GM18517 (cell line): ENCODE data around the gene LIN7B.

Experiments used
- ATAC-seq: cut with Tn5 transposase; IDR thresholded peaks from one replicate; pipeline ENCODE4 v1.9.1; 2021; ENCODE audit warnings: mild to moderate bottlenecking, moderate library complexity; ENCODE audit not compliant: unreplicated experiment

LIN7B gene

DNA sequence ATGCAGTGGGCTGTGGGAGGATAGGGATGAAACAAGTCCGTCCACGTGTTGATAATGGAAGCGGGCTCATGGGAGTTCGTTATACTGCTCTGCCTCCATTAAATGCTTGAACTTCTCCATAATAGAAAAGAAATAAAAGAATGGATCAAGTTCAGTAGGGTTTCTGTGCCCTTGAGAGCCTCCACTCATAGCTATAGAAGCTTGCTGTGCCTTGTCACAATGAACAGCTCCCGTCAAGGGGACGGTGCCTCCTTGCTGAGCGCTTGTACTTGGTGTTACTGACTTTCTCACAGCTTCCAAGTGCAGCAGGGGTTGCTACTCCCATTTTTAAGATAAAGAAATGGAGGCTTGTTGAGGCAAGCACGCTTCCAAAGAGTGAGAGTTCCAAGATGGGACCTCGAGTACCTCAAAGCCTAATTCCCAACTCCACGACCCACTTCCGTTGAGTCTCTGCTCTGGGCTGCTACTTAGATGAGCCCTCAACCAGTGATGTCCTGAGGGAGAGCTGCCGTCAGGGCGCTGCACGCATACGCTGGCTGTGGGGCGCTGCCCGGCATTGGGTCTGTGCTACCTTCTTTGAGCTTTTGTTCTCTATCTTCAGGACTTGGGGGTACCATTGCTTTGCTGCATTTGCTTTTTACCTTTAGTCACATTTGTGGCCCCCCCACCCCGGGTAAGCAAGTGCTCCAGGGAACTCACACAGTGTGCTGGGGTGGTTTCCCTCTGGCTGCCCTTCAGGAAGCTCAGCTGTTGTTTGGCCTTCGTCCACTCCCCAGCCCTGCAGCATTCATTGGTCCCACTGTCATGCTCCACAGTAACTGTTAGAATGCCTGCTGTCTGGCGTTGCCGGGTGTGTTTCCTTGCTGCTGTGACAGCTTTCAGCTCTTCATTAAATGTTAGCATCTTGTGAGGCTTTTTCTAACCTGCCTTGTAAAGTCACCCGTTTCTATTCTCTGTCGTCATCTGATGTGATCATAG is 19.4 kb upstream of the LIN7B start:
- ATAC-seq, result no peak

DNA sequence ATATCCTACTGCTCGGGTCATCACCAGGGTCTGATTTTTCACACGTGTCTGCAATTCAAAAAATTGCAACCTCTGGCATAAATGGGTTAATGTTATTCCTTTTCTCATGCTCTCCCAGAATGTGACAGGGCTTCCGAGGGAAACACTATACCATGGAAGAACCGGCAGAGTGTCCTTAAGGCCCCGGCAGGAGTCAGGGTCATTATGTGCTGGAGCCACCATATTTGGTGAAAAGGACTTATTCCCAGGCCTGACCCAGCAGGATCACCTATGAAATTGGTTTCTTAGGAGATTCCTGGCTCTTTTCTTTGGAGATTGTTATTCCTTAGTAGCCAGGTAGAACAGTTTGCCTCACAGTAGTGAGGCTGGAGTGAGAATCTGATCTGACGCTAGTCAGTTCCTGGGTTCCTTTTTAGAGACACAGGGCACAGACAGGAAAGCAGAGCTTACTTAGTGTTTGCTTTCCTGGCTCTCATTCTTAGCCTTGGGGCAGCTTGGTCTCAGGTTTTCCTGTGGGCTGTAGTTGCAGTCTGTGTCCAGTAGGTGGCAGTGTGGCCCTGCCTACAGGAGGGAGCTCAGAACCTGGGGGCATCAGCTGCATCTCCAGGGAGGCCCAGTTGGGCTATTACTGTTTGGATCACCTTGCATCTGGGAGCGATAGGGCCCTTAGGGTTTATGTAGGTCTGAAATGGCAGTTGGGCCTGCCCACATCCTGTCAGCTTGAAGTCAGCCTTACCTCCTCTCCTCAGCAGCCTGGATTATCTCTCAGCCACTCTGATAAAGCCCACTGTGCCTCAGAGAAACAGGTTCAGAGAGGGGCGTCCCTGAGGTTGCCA is 16.5 kb upstream of the LIN7B start:
- no peak for ATAC-seq

DNA sequence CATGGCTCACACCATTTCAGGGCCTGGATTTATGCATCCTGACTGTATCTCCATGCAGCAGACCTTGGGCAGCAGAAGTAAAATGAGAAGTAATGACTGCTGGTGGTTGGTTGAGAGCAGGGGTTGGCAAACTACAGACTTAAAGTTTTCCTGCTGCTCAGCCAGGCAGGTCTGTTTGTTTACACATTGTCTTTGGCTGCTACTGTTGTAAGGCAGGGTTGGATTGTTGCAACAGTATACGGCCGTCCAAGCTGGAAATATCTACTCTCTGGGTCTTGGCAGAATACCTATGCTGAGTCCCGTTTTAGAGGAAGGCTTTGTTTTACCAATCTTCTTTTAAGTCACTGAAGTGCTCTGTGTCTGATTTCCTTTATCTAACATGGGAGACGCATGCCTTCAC is 15.4 kb upstream of the LIN7B start:
- no peak for ATAC-seq

DNA sequence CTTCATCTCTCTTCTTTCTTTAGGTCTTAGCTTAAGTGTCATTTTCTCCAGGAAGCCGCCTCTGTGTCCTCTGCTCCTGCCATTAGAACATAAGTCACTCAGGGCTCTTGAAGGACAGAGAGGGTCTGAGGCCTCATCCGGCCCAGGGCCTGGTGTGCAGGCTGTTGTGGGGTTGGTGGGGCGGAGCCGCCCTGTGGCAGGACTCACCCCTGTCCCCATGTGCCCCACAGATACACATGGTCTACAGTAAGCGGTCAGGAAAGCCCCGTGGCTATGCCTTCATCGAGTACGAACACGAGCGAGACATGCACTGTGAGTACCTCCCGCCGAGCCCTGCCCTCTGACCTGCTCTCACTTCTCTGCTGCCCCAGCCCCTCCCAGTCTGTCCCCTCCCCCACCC is 13.0 kb upstream of the LIN7B start:
- no peak for ATAC-seq

DNA sequence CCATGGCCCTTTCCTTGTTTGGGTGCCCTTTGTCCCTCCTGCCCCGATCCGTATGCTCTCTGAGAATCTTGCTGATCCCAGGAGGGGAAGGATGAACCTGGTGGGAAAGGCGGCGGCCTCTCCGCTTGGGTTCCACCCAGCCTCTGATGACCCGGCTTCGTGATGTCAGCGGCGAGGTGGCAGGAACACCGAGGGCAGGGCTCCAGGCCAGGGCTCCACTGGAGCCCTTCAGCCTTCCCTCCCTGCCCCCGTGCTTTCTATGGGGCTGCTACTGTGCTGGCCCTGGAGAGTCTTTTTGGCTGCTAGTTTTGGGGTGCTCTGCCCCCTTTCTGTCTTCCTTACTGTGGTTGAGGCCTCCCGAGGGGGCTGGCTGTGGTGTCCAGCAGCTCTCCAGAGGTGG is 11.9 kb upstream of the LIN7B start:
- no peak for ATAC-seq

DNA sequence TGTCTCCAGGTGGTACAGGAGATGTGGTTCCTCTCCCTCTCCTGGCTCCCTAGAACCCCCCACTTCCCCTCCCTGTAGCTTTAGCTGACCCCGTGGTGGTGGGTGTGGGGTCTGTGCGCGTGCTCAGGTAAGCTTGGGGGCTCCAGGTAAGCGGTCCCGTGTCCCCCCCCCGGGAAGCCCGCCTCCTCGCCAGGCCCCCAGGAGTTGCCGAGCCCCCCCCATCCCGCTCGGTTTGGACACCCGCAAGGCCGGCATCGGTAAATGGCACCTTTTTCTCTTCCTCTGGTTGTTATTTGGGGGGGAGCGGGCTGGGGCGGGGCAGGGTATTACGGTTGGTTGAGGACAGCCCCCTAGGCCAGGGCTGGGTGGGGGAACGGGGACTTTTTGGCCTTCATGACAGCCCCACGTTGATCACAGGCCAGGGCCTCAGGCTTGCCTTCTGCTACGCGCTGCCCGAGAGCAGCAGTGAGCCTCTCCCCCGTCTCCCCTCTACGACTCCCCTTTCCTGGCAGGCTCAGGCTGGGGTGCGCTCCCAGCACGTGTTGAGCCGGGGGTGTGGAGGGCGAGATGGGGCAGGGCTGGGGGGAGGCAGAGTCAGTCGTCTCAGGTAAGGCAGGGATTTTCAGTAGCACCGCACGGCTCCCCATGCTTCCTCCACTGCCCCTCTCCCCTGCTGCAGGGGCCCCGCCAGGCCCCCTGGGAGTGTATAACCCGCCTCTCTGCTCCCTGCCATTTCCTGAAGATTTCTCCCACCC is 10.7 kb upstream of the LIN7B start:
- no peak for ATAC-seq

DNA sequence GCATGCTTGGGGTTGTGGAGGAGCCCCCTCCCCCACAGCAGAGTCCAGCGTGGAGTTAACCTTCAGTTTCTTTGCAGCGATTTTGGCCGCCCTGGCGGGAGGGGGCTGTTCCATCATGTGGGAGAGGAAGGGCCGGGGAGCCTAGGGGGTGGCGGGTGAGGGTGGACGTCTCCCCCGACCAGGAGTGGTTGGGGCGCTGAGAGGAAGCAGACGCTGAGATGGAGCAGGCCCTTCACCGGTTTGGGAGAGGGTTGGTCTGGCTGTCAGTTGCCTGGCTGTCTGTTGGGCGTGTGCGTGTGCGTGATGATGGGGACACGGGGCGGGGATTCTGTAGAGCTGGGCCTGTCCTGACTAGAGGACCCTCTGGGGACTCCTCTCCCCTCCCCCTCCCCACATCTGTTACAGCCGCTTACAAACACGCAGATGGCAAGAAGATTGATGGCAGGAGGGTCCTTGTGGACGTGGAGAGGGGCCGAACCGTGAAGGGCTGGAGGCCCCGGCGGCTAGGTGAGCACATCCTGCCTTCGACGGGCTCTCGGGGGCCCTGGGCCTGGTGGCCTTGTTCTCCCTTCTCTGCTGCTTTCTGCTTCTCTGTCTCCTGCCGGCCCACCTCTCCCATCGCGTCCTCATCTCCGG is 9.8 kb upstream of the LIN7B start:
- ATAC-seq, result no peak

DNA sequence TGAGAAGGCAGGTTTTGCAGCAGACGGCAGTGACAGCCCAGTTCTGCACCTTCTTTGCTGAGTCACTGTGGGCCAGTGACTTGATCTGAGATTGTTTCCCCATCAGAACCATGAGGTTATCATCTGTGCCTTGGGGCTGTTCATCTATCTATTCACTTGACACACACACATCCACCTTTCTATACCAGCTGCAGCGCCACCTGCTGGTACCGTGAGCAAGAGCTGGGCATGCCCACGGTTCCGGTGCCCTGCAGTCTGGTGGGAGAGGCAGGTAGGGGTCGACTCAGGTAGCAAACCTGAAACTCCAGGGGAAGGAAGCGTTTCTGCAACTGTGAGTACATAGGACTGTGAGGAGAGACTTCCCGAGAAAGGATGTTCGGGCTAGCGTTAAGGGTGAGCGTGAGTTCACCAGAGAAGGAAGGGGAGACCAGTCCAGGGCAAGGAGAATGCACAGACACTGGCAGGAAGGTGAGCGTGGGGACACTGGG is 7.5 kb upstream of the LIN7B start:
- ATAC-seq, result no peak

DNA sequence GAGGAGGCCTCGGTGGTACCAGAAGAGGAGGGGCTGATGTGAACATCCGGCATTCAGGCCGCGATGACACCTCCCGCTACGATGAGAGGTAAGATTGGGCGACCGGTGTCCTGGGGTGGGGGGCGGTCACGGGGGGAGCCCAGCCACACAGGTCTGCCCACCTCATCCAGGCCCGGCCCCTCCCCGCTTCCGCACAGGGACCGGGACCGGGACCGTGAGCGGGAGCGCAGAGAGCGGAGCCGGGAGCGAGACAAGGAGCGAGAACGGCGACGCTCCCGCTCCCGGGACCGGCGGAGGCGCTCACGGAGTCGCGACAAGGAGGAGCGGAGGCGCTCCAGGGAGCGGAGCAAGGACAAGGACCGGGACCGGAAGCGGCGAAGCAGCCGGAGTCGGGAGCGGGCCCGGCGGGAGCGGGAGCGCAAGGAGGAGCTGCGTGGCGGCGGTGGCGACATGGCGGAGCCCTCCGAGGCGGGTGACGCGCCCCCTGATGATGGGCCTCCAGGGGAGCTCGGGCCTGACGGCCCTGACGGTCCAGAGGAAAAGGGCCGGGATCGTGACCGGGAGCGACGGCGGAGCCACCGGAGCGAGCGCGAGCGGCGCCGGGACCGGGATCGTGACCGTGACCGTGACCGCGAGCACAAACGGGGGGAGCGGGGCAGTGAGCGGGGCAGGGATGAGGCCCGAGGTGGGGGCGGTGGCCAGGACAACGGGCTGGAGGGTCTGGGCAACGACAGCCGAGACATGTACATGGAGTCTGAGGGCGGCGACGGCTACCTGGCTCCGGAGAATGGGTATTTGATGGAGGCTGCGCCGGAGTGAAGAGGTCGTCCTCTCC is 6.3 kb upstream of the LIN7B start:
- no peak for ATAC-seq

DNA sequence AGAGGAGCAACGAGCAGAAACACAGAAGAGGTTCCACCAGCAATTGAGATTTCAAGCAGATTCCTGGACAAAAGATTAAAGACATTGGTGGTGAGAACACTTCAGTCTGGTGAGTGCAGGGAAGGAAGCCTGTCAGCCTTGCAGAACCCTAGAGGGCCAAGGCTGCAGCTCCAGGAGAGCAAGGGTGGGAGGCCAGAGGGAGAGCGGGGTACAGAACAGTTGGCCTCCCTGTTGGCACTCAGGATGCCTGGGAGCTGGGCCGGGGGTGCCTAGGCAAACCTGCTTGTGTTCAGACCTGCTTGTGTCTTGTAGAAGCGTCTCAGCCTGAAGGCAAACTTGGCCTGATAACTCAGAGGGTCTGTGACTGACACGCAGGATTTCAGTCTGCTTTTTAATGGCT is 5.1 kb upstream of the LIN7B start:
- no peak for ATAC-seq

DNA sequence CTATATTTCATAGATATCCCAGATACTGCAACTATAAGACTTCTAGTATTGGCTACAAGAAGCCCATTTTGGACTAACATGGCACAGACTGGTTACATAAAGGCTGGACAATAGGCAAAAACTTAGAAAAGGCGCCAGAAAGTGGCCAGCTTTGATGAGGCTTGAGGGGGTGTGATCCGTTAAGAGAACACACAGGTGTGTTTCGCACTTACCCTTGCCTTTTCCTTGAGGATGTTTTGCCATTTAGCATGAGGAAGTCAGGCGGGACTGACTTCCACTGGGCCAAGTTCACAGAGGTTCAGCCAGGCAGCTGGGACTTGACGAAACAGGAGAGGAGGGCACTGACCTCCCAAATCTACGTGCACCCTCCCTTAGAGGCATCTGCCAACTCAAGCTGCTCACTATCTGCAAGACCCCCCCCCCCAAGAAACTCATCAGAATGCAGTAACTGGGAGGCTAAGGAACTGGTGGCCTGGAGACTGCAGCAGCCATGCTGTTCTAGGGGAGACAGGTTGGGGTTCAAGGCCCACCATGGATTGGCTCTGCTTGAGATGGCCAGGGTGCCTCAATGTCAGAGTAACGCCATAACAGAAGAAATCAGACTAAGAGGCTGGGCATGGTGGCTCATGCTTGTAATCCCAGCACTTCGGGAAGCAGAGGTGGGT is 4.5 kb upstream of the LIN7B start:
- ATAC-seq, result no peak

DNA sequence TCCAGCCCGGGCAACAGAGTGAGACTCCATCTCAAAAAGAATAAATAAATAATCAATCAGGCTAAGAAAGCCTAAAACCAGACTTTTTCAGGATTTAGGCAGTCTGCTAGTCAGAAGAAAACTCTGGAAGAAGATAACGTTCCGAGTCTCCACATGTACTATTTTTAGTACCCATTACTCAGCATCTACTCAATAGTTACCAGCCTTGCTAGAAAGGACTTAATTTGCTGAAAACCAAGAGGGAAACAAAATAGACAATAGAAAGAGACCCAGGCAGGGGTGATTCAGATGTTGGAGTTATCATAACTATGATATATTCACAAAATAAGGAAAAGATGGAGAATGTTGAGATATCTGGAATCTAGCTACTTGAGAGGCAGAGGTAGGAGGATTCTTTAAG is 3.6 kb upstream of the LIN7B start:
- ATAC-seq, result no peak

DNA sequence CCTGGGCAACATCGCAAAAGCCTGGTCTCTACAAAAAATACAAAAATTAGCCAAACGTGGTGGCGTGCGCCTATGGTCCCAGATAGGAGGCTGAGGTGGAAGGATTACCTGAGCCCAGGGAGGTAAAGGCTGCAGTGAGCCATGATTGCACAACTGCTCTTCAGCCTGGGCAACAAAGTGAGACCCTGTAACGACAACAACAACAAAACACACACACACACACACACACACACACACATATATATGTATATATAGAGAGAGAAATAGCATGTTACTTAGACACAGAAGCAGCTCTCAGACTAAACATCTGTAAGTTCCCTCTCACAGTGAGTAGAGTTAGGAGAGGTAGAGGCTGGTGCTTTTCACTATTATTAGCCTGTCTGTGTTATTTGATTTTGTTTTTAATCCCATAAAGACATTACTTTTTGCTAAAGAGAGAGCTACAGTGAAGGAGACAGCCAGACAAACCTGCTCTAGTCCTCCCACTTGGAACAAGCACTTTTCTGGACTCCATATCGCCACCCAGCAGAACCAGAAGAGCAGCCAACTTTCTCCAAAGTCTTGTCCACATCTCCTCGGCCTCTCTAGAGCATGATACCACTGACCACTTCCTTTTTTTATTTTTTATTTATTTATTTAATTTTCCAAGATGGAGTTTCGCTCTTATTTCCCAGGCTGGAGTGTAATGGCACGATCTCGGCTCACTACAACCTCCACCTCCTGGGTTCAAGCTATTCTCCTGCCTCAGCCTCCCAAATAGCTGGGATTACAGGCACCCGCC is 2.8 kb upstream of the LIN7B start:
- no peak for ATAC-seq

DNA sequence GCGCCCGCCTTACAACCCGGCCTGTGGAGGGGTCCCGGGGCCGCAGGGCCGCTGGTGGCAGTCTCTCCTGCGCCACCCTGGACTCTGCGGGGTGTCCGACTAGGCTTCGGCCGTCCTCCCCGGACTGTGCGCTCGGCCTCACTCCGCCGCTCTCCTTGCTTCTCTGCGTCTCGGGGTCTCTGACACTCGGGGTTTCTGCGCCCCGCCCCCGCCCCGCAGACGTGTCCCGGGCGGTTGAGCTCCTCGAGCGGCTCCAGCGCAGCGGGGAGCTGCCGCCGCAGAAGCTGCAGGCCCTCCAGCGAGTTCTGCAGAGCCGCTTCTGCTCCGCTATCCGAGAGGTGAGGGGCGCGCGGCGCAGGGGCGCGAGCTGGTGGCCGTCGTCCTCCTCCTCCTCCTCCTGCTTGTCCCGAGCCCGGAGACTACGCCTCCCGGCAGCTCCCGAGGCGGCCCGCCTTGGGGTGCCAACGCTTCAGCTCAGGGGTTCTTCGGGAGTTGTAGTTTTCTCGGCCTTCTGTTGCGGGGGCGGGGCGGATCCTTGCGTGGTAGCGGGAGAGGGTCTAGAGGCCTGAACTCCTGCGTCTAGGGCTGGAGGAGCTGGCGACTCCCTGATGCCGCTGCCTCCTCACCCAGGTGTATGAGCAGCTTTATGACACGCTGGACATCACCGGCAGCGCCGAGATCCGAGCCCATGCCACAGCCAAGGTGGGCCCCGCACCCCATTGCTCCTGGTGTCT is 627 bp downstream of the LIN7B start:
- no peak for ATAC-seq

DNA sequence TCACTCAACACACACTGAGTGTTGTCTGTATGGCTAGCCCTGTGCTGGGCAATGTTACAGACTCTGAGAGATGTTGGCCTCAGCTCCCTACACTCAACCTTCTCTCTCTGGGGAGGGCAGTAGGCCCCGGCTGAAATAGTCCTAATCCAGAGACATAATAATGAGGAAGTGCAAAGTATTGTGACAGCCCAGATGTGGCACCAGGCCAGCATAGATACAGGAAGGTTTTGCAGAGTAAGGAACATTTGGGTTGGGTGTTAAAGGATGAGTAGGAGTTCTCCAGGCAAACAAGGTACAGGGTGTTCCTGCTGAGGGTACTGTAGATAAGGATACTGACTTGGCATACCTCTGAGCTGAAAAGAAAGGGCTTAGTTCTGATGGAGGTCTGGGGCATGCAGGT is 2.4 kb downstream of the LIN7B start:
- ATAC-seq, result no peak

DNA sequence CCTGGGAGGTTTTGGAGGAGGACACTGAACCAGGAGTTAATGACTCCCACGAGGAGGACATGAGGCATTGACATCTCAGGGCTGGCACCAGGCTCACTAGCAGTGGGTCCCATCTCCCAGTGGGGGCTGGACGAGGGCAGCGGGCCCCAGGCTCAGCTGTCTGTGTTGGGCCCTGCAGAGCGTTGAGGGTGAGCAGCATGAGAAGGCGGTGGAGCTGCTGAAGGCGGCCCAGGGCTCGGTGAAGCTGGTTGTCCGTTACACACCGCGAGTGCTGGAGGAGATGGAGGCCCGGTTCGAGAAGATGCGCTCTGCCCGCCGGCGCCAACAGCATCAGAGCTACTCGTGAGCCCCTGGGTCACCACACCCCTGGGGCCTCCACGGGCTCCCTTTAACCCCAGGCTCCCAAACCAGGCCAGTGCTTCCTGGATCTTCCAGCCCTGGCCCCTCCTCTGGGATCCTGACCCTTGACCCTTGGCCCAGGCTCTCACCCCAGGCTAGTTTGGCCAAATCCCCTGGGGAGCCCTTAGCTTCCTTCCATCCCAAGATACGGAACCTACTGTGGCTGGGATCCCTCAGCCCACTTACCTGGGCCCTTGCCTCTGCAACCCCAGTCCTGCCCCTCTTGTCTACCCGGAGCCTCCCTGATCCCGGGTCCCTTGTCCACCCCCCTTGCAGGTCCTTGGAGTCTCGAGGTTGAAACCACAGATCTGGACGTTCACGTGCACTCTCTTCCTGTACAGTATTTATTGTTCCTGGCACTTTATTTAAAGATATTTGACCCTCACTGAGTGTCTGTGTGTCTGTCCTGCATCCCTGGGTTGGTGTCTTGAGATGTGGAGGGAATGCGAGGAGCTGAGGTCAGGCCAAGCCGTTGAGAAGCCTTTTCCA is 3.8 kb downstream of the LIN7B start:
- no peak for ATAC-seq
